ENCODE data around the gene GABPA. TPM values are rescaled to one million over a fixed set of nuclear protein-coding genes. Genes with fewer than 3 reads are reported as not detected.
"Not testable (repeated sequence)": the region's sequence is repeated elsewhere in the genome, so short reads cannot be mapped to it uniquely, and the experiment has no call there.

Gene GABPA
- 41.6 and 44.4 TPM in 2 replicates for total RNA-seq

GRCh38 chr21:25734904-25735645 is at the start of gene GABPA, which contains the start of gene ATP5PF:
Gene GABPA (plus strand): TSS chr21:25734972. CDS start chr21:25741599, 6,627 bp downstream.
Gene ATP5PF (minus strand): TSS chr21:25734904. CDS start chr21:25729794, 5,110 bp downstream.
- DNase-seq: peak; percentile 99

- no peak for DNase-seq
Measured at GRCh38 chr21:25687787-25688186, 47.0 kb upstream of the GABPA start.

- peak; percentile 41 for DNase-seq
Measured at GRCh38 chr21:25688275-25689155, 46.3 kb upstream of the GABPA start.

- no peak for DNase-seq
Measured at GRCh38 chr21:25689226-25689625, 45.5 kb upstream of the GABPA start.

- no peak for DNase-seq
Measured at GRCh38 chr21:25691976-25692375, 42.8 kb upstream of the GABPA start.

GRCh38 chr21:25695461-25695860 is 39.3 kb upstream of the GABPA start:
- not testable (repeated sequence) for DNase-seq

GRCh38 chr21:25700741-25701140 is 34.0 kb upstream of the GABPA start:
- DNase-seq: no peak

- DNase-seq: no peak
Measured at GRCh38 chr21:25701529-25701928, 33.2 kb upstream of the GABPA start.

- DNase-seq: peak; percentile 68
Measured at GRCh38 chr21:25708467-25709065, 26.2 kb upstream of the GABPA start.

- DNase-seq: no peak
Measured at GRCh38 chr21:25709684-25710265, 25.0 kb upstream of the GABPA start.

- no peak for DNase-seq
Measured at GRCh38 chr21:25710550-25710949, 24.2 kb upstream of the GABPA start.

- not testable (repeated sequence) for DNase-seq
Measured at GRCh38 chr21:25714066-25714465, 20.7 kb upstream of the GABPA start.

- peak; percentile 81 for DNase-seq
Measured at GRCh38 chr21:25717491-25718147, 17.2 kb upstream of the GABPA start.

GRCh38 chr21:25721987-25722386 is 12.8 kb upstream of the GABPA start:
- DNase-seq: no peak

GRCh38 chr21:25722631-25723030 is 12.1 kb upstream of the GABPA start:
- DNase-seq: no peak

GRCh38 chr21:25732091-25732760 is 2.5 kb upstream of the GABPA start:
- DNase-seq: peak; percentile 40

- DNase-seq: peak; percentile 51
Measured at GRCh38 chr21:25733859-25734653, 716 bp upstream of the GABPA start.

- no peak for DNase-seq
Measured at GRCh38 chr21:25734654-25734903, 193 bp upstream of the GABPA start.

GRCh38 chr21:25735646-25736597 is 1.1 kb downstream of the GABPA start:
- peak; percentile 85 for DNase-seq

- no peak for DNase-seq
Measured at GRCh38 chr21:25737421-25737820, 2.6 kb downstream of the GABPA start.
